DMS79 (cell line): Measurements from ENCODE around the gene BICDL2.
"Not testable (repeated sequence)": the region's sequence is repeated elsewhere in the genome, so short reads cannot be mapped to it uniquely, and the experiment has no call there.

Experiments used
- DNase-seq: peaks from one replicate; lab custom pipeline; 2025; lab: John Stamatoyannopoulos, UW

Gene BICDL2

DNA sequence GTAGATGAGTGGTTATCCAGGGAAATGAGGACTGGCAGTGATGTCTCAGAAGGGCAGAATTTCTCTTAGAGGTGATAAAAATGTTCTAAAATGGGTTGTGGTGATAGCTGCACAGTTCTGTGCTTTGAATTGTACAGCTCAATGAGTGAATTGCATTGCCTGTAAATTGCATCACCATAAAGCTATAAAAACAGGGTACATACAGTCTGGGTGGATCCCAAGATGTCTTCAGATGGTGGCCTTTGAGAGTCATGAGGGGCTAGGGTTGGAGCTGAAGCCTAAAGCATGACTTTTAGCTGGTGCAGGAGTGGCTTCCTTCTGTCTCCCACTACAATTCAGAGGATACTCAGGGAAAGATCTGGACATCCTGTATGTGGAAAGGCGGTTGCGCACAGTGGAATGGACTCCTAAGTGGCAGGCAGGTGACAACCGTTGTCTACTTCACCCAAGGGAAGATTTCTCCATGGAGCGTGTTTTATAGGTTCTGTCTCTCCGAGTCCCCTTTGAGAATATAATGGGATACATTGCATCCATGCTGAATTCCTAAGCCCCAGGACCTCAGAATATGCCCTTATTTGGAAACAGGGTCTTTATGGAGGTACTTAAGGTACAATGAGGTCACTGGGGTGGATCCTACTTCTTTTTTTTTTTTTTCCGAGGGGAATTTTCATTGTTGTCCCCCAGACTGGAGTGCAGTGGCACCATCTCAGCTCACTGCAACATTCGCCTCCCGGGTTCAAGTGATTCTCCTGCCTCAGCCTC lies 27.1 kb upstream of the BICDL2 start:
- DNase-seq = no peak

- no peak for DNase-seq
Measured at GRCh38 chr16:3062553-3062952, 25.8 kb upstream of the BICDL2 start.

GRCh38 chr16:3060339-3061127 lies 23.8 kb upstream of the BICDL2 start:
- no peak for DNase-seq

- DNase-seq = no peak
Measured at GRCh38 chr16:3059723-3060242, 23.0 kb upstream of the BICDL2 start.

DNA sequence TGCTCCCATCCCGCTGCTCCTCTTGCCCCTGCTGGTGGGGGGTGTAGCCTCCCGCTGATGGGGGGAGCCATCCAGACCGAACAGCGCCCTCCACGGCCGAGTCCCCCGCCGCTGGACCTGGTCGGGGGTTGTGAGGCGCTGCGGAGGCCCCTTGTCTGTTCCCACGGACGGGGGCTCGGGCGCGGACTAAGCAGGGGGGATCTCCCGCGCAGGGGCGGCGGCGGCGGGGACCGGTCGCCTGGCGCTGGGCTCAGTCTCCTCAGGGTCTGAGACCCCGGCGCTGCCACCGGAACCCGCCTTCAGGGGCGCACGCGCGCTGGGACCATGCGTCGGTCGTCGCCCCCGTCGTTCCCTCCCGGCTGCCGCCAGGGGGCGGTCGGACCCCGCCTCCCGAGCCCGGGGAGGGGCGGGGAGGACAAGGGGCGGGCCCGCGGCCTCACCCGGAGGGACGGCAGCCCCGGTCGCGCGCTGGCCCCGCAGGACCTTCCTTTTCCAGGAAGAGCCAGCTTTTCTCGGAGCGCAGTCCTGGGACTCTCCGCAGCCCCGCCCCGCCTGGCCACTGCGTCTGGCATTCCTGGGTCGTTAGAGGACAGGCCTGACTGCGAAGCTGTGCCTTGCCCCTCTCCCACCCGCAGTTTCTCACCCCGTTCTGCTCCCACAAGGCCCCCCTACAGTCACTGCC lies 22.4 kb upstream of the BICDL2 start:
- peak; percentile 24 for DNase-seq

DNA sequence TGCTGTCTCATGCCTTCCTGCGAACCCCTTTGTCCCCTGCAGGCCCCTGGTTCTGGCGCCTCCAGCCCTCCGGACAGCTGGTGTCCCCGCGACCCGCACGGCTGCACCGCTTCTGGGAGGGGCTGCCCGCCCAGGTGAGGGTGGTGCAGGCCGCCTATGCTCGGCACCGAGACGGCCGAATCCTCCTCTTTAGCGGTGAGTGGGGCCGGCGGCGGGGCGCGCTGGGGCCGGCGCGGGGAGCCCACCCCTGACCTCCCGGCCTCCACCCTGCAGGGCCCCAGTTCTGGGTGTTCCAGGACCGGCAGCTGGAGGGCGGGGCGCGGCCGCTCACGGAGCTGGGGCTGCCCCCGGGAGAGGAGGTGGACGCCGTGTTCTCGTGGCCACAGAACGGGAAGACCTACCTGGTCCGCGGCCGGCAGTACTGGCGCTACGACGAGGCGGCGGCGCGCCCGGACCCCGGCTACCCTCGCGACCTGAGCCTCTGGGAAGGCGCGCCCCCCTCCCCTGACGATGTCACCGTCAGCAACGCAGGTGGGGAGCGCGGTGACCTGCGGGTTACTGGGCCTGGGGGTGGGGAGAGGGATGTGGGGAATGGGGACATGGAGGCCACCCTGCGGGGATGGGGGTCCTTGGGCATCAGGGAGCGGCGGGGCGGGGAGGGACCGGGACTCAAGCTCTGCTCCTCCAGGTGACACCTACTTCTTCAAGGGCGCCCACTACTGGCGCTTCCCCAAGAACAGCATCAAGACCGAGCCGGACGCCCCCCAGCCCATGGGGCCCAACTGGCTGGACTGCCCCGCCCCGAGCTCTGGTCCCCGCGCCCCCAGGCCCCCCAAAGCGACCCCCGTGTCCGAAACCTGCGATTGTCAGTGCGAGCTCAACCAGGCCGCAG lies 21.6 kb upstream of the BICDL2 start:
- no peak for DNase-seq

DNA sequence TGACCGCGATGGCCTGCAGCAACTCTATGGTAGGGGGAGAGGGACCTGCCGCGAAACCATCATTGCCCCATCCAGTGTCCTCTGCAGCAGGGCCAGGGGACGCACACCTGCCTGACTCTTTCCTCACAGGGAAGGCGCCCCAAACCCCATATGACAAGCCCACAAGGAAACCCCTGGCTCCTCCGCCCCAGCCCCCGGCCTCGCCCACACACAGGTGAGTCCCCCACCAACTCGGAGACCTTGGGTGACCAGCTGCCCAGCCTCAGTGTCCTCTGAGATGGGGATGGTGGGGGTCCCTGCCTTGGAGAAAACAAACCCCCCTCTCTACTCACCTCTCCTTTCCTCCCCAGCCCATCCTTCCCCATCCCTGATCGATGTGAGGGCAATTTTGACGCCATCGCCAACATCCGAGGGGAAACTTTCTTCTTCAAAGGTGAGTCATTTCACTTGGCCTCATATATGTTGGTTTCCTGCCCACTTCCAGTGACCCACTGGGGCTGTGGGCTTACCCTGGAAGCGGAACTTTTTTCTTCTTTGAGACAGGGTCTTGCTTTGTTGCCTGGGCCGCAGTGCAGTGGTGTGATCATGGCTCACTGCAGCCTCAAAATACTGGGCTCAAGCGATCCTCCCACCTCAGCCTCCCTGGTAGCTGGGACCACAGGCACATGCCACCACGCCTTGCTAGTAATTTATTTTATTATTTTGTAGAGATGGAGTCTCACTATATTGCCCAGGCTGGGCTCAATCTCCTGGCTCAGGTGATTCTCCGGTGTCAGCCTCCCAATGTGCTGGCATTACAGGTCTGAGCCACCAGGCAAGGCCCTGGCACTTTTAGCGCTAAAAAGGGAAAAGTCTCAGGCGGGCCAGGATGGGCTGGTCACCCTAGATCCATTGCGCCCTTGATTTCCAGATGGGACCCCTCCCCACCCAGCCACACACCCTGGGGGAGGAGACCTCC lies 20.7 kb upstream of the BICDL2 start:
- DNase-seq = no peak

DNA sequence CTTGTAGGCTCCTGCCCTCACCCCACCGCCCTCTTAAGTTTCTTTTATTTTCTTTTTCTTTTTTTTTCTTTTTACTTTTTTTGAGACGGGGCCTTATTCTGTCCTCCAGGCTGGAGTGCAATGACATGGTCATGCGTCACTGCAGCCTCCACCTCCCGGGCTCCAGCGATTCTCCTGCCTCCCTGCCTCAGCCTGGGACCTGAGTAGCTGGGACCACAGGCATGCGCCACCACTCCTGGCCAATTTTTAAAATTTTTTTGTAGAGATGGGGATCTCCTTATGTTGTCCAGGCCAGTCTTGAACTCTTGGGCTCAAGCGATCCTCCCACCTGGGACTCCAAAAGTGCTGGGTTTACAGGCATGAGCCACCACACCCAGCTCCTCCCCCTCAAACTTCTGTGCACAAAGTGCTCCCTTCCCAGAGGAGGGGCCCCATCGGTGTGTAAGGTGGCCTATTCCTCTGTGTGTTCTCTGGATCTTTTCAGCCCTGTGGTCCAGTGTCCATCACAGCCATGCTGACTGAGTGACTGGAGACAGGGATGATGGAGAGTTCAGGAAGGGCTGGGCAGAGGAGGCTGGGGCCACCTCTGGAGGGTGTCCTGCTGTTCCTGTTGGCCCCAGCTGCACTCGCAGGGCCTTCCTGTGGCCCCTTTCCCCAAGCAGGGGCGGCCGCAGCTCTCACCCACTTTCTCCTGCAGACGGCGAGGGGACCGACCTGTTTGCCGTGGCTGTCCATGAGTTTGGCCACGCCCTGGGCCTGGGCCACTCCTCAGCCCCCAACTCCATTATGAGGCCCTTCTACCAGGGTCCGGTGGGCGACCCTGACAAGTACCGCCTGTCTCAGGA lies 19.8 kb upstream of the BICDL2 start:
- DNase-seq = no peak

GRCh38 chr16:3055734-3056115 lies 19.0 kb upstream of the BICDL2 start:
- not testable (repeated sequence) for DNase-seq

GRCh38 chr16:3054965-3055733 lies 18.4 kb upstream of the BICDL2 start:
- DNase-seq = no peak

GRCh38 chr16:3053330-3053710 lies 16.6 kb upstream of the BICDL2 start:
- DNase-seq = not testable (repeated sequence)

DNA sequence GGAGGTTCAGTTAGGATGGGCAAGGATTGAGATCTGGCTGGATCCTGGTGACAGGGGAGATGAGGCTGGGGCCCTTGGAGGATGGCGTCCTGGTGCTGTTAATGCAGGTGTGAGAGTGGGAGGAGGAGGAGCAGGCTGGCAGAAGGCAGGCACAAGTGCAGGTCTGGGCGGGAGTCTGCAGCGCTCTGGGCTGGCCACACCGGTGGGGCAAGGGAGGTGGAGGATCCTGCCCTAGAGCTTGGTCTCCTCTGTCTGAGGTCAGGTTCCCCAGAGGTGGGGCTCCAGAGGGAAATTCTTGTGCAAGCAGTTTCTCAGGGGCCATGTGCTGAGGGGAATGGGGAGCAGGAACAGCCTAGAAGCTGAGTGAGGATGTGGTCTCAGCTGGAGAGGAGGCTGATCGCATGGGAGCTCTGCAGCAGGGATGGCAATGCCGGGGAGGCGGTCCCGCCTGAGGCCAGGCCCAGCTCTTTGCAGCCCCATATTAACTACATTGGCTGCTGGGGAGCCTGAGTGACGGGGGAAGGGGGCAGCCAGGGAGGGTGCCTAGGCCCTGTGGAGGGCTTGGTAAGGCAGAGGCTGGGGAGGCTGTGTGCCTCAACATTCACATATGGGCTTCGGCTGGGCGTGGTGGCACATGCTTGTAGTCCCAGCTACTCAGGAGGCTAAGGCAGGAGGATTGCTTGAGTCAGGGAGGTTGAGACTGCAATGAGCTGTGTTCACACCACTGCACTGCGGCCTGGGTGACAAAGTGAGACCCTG lies 16.0 kb upstream of the BICDL2 start:
- not testable (repeated sequence) for DNase-seq

DNA sequence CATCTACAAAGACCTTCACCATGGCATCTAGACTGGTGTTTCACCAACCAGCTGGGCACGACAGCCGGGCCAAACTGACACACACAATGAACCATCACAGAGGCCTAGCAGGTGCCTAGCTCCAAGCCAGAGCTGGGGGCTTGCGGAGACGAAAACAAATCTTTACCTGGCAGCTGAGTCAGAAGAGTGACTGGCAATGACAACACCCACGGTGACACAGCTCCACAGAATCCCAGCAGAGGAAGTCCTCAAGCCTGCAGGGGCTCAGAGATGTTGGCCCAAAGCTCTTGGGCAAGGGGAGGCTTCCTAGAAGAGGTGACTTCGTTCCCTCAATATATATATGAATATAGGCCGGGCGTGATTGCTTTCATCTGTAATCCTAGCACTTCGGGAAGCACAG lies 14.8 kb upstream of the BICDL2 start:
- no peak for DNase-seq

DNA sequence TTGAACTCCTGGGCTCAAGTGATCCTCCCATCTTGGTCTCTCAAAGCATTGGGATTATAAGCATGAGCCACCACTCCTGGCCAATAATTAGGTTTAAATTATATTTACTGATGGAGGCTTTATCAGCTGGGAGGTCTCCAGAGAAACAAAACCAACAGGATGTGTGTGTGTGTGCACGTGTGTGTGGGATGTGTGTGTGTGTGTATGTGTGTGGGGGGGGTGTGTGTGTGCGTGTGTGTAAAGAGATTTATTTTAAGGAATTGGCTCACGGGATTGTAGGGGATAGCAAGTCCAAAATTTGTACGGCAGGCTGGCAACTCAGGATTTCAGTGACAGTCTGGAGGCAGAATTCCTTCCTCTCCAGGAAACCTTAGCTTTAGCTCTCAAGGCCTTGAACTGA lies 14.3 kb upstream of the BICDL2 start:
- no peak for DNase-seq

DNA sequence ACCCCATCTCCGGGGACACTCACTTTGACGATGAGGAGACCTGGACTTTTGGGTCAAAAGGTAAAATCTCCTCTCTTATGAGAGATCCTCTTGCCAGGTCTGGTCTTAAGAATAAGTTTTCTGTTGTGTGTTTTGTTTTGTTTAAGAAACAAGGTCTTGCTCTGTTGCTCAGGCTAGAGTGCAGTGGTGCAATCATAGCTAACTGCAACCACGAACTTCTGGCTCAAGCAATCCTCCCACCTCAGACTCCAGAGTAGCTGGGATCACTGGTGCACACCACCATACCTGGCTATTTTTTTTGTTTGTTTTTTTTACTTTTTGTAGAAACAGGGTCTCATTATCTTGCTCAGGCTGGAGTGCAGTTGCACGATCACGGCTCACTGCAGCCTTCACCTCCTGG lies 13.7 kb upstream of the BICDL2 start:
- no peak for DNase-seq

- no peak for DNase-seq
Measured at GRCh38 chr16:3049921-3050481, 13.3 kb upstream of the BICDL2 start.

GRCh38 chr16:3047387-3047720 lies 10.6 kb upstream of the BICDL2 start:
- DNase-seq = no peak
